HUDEP-2 (cell line): ENCODE results near the gene PDZRN3.

ENCODE experiments used
- DNase-seq, 76 experiments: peaks; one replicate each; lab custom pipeline; 2025; ENCODE audit not compliant: unreplicated experiment in 76 of 76; lab: John Stamatoyannopoulos, UW

PDZRN3 gene

DNA sequence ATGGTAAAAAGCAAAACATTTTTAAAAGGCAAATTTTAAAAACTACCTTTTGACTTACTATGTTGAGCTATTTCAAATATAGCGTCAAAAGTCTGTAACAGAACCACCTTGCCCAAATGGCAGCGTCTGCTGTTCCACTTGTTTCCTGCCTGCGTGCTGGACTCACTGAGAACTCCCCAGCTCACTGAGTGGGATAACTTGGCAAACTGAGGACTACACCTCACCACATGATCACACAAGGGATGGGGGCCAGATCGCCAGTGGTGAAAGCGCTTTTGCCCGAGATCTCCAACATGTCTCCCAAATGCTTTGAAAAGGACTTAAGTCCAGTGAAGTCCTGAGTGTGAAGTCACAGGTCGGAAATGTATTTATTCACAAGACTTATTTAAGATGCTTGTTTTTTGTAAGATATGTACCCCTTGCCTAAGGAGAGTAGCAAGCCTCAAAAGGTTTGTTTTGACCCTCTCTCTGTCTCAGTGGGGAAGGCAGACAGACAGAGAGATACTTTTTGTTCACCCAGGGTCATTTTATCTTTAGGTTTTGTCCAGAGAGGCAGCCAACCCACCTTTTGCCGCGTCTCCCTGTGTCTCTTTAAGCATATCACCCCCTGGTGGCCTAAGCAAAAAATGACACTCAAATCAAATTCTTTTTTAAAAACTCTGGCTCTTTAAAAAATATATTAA lies 192.6 kb downstream of the PDZRN3 start:
- DNase-seq, result peak in 13 of 76 experiments; percentile 1 to 40 (median 9)

DNA sequence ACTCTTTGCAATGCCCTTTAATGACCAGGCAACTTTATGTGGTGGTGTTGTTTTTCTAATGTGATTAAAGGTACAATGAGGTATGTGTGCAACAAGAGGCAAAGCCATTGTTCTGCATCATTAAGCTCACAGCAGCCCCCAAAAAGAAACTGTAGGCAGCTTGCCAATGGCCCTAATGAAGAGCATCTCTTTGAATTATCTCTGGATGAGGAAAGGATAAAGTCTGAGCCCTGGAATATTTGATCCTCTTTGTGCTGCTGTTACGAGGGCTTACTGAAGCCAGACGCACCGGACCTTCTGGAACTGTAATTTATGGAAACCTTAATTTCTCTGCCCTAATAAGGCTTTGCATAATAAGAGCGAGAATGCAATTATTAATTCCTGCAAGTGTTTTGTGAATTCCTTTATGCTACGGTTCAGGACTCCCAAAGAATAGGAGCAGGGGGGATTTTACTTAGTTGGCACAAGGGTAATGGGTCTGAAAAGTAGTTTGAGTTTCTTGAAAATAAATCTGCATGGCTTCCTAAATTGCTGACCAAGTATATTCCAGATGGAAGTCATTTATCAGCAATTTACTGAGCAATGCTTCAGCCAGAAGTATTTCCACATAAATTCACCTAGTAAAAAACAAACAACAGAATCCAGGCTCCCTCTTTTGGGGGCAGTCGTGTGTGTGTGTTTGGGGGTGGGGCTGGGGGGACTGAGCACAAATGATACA lies 193.4 kb downstream of the PDZRN3 start:
- no peak for DNase-seq

DNA sequence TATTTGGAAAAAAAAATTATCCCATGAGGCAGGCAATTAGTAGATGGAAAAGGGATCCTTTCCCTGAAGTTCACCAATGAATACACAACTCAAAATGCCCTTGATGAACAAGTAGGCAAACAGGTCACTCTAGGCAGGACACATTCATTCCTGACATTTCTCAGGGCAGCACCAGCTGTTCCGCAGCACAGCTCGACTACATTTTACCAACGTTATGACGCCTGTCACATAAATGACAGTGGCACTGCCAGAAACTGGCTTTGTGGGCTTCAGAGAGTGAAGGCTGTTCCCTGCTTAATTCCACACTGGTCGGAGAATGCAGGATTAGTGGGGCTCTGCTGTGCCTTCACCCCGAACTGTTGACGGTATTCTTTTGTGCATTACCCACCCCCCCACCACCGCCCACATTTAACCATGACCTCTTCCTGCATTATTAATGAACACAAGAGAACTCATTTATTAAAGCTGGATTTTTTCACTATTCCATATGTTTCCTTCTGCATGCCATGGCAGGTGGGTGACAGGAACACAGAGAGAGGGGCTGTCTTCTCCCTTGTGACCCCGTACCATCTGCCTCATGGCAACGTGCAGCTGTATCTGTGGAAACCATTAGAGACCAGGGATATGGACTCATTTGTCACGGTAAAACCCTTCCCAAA lies 197.6 kb downstream of the PDZRN3 start:
- DNase-seq, result no peak

DNA sequence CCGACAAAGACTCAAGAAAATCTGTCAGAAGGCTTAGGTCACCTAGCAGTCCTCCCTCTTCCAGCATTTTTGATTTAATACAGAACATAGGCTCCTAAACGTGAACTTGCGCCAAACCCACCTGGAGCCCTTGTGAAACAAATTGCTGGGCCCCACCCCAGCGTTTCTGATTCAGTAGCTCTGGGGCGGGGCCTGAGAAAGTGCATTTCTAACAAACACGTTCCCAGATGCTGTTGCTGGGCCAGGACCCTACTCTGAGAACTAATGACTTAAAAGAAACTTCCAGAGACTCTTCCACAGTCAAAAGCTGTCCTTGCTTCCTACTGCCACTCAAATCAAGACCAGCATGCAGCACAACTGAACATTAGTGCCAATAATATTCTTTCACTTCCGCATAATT lies 198.1 kb downstream of the PDZRN3 start:
- DNase-seq, result no peak

DNA sequence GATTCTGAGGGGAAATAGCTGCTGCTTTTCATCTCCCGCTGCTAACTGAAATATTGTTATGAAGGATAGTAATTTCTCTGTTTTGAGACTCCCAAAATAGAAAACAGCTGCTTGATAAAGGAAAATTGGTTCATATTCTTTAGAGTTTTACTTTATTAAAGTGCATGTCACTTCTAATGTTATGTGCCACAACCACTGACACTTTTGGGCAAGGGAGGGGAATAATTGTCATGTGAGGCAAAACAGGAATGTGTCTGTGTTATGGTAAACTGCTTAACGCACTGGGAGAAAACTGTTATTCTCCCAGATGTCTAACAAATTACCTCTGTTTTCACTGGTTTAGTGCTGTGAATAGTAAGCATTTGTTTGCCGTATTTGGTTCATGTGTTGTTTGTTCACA lies 201.6 kb downstream of the PDZRN3 start:
- DNase-seq, result no peak

DNA sequence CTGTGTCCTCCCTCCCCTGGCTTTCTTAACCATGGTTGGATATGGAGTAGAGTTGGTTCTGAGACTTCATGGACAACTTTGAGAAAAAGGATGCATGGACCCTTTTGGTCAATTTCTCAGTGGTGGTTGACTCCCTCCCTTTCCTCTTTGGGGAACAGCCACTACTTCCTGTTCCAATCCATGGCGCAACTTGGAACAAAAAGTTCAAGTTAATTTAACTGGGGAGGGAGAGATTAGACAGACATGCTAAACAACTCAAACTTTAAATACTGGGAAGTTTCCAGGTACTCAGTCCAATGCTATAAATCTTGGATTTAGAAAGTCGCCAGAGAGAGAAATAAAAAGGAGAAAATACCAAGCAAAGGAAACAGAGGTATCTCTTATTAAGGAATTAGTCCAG lies 202.2 kb downstream of the PDZRN3 start:
- no peak for DNase-seq

DNA sequence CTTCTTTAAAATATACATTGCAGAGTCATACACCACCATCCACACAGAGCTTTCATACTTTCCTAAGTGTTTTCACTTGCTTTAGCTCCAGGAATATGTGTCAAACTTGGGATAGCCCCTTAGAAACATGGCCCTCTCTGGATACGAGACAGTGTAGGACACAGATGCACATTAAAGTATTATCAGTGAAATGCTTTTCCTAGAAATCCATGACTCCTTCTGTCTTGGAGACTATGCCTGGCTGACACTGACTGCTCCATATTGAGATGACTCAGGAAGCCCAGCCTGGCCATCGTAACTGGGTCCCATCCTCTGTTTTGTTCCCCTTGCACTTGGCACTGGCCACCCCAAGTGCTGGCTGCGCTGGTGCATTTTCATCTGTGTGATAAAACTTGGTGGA lies 204.8 kb downstream of the PDZRN3 start:
- no peak for DNase-seq

DNA sequence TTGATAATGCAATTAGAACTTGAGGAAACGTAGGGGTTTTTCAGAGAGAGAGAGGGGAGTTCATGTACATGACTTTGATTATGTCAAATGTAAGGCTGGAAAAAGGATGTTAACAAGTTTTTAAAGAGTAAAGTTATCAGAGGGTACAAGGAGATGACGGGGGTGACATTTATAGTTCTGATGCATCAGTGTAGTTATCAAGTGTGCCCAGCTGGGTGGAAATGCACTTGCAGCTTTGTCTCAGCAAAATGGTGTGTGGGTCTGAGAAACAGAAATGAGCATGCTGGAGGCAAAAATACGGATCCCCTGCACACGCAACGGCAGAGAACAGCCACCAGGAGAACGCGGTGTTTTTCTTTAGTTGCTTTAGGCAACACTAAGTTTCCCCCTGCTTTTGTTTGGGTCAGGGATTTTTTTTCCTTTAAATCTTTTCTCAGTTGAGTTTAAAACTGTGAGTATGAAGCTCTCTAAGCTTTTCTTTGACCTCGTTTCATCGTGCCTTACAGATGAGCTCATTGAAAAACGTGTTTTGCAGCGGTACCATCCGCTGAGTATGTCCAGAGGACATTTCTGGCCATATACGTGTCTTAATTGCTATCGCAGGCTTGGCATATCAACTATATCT lies 205.4 kb downstream of the PDZRN3 start:
- no peak for DNase-seq

DNA sequence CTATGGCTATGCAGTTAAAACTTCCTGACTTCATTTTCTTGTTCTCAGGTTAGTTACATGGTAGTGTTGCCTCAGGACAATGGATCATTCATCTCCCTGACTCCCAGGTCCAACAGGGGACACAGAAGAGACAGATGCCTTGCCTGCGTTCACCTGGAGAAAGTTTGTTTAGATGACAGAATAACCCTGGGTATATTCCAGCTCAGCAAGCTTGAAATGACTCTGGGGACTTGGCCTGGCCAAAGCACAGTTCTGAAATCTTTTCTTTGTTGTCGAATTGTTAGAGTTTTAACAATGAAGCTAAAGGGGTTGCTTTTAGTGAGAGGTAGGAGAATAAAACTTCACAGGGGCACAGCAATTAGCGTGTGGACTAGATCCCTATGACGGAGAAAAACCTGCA lies 206.1 kb downstream of the PDZRN3 start:
- DNase-seq, result no peak

DNA sequence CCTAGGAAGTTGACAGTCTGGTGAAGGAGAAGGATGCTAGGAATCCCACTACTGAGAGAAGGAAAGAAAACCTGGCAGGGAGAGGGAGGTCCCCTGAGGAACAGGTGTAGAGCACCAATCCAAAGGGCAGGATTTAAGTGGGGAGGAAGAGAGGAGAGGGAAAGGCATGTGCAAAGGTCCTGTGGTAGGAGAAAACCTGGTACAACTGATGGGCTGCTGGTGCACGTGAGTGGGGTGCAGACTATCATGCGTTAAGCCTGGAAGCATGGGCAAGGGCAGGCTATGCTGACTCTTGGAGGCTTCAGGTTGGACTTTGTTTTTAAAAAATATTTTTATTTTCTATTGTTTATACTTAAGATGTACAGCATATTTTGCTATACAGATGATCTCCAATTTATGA lies 209.6 kb downstream of the PDZRN3 start:
- DNase-seq, result no peak

DNA sequence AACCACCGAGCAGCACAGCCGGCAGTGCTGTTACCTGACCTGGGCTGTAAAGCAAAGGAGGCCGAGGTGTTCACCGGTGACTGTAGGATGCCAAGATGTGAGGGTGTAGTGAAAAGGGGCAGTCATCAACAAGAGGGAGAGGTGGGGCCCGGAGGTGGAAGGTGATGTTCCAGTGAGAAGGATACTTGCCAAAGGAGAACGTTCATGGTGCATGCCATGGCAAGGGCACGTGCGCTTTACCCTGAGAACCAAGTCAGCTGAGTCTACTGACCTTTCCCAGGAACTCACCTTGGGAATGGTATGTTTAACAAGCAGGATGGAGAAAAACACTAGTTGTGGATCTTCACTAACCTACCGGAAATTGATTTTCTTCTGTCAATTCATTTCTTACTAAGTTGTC lies 211.1 kb downstream of the PDZRN3 start:
- no peak for DNase-seq

DNA sequence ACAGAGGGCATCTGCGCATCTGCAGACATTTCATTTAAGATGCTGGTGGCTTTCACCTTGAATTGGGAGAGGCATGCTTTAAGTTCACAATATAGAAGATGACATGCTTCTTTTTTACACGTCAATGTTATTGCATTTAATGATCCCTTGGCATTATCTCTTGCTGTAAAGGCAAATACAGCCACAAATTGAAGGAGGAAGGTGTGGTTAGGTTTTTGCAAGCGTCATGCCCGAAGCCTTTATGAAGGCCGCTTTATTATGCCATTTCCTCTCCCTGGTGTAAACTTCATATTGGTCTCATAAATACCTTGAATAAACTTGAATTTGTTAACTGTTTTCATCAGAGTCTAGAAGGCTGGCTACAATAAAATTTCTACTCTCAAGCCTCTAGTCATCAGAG lies 212.7 kb downstream of the PDZRN3 start:
- DNase-seq, result no peak

DNA sequence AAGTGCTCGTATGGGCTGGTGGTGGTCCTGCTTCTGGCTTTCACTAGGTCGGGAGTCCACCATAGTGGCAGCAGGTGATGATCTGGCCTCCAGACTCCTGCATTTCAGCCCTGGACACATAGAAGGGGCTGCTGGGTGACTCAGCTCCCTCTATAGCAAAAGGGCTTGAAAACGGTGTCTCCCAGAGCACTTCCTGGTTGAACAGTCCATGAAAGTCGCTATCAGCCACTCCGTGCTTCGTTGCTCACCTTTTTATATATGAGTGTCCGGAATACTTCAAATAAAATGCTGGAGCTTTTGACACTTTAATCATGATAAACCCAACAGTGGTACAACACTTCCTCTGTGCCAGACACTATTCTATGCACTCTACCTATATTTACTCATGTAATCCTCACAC lies 213.2 kb downstream of the PDZRN3 start:
- no peak for DNase-seq

DNA sequence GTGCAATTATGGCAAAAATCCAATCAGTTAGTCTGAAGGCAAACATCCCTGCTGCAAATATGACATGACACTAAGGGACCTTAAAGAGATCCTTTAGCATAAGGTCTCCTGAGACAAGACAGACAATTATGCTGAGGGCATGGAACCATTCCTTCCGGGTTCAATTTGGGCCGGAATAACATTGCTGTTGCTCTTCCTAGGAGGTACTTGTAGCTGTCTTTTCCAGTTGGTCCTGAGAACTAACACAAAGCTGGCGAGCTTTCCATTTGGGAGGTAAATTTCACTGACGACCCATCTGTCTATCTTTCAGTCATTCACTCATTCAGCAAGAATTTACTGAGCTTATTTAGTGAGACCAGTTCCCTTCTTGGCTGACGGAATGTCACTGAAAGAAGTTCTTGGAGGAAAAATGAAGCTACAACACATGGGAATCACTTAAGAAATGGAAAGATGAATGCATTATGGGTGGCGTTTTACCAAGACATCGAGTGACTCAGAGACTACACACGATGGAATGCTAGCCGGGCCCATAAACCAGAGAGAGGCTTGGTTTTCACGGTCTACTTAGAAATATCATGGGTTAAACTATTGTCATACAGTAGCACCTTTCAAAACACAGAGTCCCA lies 215.5 kb downstream of the PDZRN3 start:
- DNase-seq, result no peak

DNA sequence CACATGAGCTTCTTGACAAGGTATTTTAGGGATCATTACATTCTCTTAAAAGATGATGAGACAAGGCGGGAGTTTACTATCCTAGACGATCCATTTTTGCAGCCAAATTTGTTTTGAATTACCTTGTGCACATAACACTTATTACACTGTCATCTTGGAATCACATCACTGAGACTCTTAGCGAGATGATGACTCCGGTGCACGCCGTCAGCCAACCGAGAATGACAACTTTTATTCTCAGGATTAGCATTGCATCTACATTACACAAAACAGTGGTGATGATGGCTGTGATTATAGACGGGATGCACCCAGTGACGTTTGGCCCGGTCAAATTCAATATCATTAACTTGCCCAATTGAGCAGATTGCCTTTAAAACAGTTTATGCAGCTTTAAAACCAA lies 216.1 kb downstream of the PDZRN3 start:
- no peak for DNase-seq

DNA sequence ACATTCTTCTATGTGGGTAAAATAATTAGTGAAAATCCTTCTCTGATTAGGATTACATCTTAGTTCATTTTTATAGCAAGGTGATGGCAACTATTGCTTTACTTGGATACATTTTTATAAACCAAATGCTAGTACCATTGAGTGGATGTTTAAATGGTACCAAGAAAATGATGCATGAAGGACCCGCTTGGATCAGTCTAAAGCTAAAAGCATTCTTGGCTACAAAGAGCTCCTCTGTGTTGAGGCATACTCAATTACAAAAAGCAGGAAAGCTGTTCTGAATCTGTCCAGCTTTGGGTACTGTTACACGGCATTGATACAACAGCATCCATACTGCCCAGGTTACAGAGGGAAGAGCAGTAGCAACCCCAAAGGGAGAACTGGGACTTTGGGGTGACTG lies 217.2 kb downstream of the PDZRN3 start:
- no peak for DNase-seq

DNA sequence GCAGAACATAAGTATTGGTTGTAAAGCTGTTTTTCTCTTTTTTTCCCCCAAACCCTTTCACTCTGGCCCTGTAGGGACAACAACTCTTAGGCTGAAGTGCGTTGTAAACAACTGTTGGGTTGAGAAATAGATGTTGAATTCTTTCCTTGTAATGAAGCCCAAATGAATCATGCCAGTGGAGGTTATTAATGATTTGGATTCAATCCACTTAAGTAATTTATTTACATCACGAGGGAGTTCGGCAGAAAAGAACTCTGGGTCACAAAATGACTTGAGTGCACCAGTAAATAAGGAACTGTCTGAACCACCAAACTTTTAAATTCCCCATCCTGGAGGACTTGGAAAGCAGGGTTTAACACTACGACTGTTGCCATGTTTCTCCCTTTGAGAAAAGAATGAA lies 218.9 kb downstream of the PDZRN3 start:
- DNase-seq, result no peak

DNA sequence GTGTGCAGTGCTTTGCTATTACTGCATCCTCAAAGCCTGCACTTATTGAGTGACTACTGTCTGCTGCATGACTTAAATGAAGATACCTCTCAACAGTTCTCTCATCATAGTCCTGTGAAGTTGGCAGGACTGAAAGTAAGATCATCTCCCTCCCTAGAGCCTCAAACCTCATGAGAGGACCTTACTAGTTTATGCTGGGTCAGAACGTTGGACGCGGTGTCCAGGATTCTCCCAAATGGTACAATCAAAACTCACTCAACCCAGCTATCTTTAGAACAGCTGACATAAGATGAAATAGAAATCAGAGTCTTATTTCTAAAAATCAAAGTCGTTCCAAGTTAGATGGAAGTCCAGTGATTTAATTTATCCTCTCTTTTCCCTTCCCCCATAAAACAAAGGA lies 219.7 kb downstream of the PDZRN3 start:
- no peak for DNase-seq

DNA sequence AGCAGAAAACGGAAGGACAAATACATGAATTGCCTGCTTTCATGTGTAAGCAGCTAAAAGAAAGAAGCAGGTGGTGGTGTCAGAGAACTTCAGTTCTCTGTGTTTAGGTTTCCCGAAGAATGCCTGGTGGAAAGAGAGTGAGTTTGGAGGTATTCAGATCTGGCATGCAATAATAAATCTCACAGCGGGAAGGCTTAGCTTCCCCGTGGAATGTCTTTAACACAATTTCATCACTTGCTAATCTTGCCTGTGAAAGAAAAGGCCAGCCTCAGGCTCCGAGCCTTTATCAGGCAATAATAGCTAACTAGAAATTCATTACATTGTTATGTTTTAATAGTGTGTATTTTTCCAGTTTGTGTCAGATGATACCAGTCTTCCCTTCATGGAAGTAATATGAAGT lies 220.3 kb downstream of the PDZRN3 start:
- DNase-seq, result no peak

DNA sequence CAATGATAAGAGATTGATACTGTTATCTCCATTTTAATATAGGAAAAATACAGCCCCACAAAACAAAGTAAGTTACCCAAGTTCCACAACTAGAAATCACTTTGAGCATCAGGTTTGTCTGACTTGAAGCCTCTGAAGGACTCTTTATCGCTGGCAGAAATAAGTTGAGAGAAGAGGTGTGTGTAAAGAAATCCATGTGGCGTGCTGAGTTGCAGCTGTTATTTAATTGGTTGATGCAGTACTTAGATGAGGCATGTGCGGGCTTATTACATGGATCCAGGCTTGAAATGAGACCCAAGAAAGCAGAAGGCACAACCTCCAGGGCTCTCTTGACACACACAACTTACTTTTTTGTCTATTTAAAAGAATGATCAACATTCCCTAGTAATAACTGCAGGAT lies 221.3 kb downstream of the PDZRN3 start:
- no peak for DNase-seq

DNA sequence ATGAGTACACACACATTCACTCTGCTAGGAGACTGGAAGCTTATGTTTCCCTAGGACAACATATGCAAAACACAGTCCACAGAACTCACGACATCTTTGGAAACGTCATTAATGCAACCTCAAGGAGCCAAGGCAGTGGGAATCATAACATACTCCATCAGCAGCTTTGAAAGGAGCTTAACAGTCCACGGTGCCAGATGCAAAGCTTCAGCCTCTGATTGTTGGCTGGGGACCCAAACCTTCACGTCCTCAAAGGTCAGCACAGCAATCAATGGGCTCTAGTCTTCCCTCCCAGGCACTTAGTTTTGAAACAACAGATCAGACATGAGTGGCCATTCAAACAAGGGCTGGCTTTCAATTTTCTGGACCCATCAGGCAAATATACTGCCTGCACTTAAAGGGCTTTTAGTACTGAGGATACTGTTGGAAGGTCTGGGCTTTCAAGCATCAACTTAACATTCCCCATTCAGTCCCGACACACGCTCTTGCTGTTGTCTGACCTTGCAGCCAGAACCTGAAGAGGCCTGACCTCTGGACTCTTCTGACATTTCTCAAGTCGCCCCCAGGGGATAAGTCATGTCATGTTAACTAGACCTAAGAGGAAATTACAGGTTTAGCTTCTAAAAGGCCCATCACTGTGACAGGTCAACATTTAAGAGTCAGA lies 223.0 kb downstream of the PDZRN3 start:
- no peak for DNase-seq
